PC-9 (cell line): Measurements from ENCODE around the gene VWA8.

Experiments used
- CTCF ChIP-seq: fragments of 200-600 bp; sonication (generic); conservative IDR thresholded peaks from 2 replicates; pipeline ENCODE4 v1.6.1; 2017; ENCODE audit warnings: mixed run types, antibody characterized with exemption, mild to moderate bottlenecking, moderate library complexity
- EZH2 ChIP-seq: fragments of 200-600 bp; sonication (generic); IDR thresholded peaks from 2 replicates; pipeline ENCODE4 v1.8.0; 2017; ENCODE audit warnings: antibody characterized with exemption, low read depth

- TF ChIP-seq CTCF (no peak), EZH2 (no peak)
These were observed 109.6 kb downstream of the VWA8 start for GRCh38 chr13:41851351-41851750.
